ENCODE measurements around the gene PLCH1.

- TF ChIP-seq CTCF (IDR thresholded peaks at IDR 0.05; ENCODE audit: poor library complexity) (no peak), EZH2 (IDR thresholded peaks at IDR 0.05; ENCODE audit: borderline replicate concordance) (no peak)
Measured at GRCh38 chr3:155442072-155442471, 302.8 kb downstream of the PLCH1 start.

Data from hepatocyte (in vitro differentiated cells).